Lower leg skin (tissue), 3 donors: Measurements from ENCODE around the gene DLG2.

ENCODE experiments used
- POLR2A ChIP-seq, 2 donors: fragments of 450-650 bp; IDR thresholded peaks; one replicate each; pipeline ENCODE4 v1.6.1; 2016 to 2017; ENCODE audit warnings: antibody characterized with exemption in 2 of 2, mild to moderate bottlenecking in 1 of 2, moderate library complexity in 1 of 2
- TF ChIP-seq, protein P1 (sequence below), 3 donors: fragments of 450-650 bp; IDR thresholded peaks; one replicate each; pipeline ENCODE4 v1.5.1; 2016; ENCODE audit warnings: antibody characterized with exemption in 3 of 3, mild to moderate bottlenecking in 3 of 3, moderate library complexity in 2 of 3

GRCh38 chr11:85526564-85526963 is 100.6 kb downstream of the DLG2 start:
- TF ChIP-seq, protein P1, sequence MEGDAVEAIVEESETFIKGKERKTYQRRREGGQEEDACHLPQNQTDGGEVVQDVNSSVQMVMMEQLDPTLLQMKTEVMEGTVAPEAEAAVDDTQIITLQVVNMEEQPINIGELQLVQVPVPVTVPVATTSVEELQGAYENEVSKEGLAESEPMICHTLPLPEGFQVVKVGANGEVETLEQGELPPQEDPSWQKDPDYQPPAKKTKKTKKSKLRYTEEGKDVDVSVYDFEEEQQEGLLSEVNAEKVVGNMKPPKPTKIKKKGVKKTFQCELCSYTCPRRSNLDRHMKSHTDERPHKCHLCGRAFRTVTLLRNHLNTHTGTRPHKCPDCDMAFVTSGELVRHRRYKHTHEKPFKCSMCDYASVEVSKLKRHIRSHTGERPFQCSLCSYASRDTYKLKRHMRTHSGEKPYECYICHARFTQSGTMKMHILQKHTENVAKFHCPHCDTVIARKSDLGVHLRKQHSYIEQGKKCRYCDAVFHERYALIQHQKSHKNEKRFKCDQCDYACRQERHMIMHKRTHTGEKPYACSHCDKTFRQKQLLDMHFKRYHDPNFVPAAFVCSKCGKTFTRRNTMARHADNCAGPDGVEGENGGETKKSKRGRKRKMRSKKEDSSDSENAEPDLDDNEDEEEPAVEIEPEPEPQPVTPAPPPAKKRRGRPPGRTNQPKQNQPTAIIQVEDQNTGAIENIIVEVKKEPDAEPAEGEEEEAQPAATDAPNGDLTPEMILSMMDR (IDR thresholded peaks at IDR 0.05) = no peak
- no peak for TF ChIP-seq POLR2A (IDR thresholded peaks at IDR 0.05)
